Left kidney (tissue), 2 donors: Measurements from ENCODE around the gene ITGBL1. TPM values are rescaled to one million over a fixed set of nuclear protein-coding genes. Genes with fewer than 3 reads are reported as not detected.
"Not testable (repeated sequence)": the region's sequence is repeated elsewhere in the genome, so short reads cannot be mapped to it uniquely, and the experiment has no call there.

Source experiments
- DNase-seq: peaks from one replicate; pipeline ENCODE4 v3.0.0-alpha.2; 2013
- polyA plus RNA-seq: library from polyadenylated mRNA; unstranded; fragments of 120-200 nt; gene quantifications from one replicate; pipeline ENCODE4 v1.2.1, GENCODE V29; 2013; ENCODE audit not compliant: insufficient read length

ITGBL1 gene
- polyA plus RNA-seq, 1 donor = 0.90 TPM

DNA sequence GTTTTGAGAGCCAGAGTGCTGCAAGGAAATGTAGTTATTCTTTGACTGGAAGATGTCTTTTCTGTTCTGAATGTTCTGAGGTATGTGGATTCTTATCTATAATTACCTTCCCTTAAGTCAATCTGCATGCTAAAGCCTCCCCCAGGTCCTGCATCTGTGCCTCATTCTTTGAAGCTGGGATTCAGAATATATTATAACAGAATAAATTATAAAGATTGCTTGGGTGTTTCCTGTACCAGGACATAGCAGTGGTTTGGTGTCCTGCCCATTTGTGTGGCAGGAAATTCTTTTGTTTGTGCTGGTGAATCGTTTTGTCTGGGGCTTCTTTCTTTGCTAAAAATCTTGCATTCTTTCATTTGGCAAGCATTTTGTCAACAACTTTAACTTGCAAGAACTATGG is 60.2 kb downstream of the ITGBL1 start:
- no peak for DNase-seq

DNA sequence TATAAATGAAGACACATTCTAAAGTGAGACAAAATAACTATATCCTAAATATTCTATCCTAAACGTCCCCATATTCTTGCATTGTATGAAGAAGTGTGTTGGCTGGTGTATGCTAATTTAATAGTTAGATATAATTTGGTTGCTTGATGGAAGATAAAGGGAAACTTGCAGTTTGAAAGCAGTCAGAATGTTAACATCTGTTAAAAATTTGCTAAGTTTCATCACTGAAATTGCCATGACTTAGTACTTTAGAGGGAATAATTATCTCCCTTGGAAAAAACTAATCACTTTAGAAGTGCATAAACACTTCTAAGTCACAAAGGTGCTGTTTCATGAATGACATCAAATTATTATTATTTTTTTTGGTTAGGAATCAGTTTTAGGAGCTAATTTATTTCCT is 61.6 kb downstream of the ITGBL1 start:
- no peak for DNase-seq

DNA sequence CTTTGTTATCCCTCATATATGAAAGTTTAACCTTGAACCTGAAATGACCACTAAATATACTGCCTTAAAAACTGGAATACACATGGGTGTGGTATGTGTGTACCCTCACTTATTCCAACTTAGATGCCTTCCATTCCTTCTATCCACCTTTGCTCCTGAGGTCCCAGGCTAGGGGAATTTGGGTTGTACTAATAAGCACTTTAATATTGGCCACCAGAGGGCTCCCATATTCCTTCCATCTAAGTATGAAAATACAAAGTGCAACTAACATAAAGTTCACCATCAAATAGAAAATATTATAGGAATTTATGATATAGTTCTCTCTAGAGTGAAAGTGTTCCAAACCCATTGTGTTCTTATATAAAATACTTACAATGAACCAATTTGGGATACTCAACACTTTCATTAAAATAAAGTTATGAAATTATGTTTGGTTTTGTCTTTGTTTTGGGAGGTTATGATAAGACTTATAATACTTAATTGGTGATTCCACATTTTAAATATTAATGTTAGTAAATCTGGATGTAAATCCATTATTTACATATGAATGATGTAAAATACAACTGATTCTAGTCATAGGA is 62.3 kb downstream of the ITGBL1 start:
- DNase-seq = peak; percentile 60

DNA sequence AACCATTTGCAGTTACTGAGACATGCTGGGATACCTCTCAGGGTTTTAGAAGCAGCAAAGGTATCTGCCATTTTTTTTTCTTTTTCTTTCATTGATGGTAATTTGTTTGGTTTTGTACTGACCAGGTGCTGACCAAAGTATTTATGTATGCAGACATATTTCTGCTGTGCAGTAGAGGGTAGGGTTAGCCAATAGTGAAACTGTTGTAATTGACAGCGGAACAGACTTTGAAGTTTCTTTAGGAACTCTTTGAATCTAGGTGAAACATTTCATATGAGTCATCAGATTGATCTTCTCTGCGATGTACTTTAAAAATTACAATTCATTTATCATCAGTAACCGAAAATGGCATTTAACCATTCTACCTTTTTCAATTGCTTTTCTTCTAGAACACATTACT is 63.0 kb downstream of the ITGBL1 start:
- no peak for DNase-seq

DNA sequence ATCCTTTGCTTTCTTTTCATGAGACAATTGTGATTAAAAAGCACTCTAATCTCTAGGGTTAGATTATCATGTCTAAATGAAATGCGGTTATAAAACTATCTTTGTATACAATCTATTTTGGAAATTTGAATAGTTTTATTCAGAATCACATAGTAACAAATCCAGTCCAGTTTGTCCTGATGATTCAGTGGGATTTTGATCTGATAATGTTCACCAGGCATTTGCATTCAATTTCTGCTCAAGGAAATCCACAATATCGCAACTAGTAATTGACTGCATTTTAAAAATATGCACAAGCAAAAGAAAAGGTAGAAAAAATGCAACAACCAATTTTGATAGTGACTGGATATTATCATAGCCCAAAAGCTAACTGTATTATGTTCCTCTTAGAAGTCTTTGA is 63.8 kb downstream of the ITGBL1 start:
- DNase-seq = no peak

DNA sequence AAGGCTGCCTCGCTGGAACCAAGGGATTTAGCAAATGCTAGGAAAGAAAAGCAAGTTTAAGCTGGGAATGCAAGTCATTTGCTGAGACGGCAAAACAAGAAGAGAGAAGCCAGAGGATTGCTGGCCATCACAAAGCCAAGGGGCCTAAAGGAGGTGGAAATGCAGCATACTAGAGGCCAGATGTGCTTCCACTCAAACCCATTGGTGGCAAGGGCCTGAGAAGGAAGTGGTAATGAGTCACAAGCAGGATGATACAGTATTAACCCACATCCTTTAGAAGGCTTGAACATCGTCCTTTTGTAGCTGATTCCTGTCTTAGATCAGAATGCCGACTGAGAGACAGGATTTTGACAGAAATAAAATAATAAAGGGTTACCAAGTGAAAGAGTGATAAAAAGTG is 68.2 kb downstream of the ITGBL1 start:
- no peak for DNase-seq

DNA sequence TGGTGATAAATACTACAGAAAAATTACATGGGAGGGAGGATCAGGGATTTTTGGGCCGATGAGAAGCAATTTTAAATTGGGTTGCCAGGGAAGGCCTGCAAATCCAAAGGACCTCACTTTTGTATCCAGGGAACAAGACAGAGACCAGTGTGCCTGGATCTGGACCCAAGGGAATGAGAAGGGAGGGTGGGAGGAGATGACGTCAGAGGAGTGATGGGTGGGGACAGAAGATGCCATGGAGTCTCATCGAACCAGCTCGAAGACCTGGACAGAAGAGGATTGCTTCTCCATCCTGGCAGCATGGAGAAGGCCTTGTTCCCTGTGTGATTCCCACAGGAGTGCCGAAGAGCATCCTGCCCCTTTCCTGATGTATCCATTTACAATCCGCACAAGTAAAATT is 68.9 kb downstream of the ITGBL1 start:
- DNase-seq = no peak

DNA sequence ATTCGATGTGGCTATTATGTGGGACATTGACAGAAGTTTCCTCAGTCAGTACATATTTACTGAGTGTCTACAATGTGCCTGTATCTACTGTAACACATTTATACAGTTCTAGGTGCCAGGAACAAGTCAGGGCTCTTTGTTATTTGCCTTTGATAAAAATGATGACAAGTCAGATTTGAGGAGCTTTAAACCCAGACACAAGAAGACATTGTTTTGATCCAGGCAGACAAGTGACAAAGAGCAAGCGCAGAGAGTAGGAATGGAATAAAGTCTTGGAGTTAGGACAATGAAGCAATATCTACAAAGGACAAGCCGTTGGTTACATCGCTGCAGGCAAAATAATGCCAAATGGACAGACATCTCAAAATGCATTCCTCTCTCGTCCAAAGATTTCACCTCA is 70.1 kb downstream of the ITGBL1 start:
- DNase-seq = no peak

DNA sequence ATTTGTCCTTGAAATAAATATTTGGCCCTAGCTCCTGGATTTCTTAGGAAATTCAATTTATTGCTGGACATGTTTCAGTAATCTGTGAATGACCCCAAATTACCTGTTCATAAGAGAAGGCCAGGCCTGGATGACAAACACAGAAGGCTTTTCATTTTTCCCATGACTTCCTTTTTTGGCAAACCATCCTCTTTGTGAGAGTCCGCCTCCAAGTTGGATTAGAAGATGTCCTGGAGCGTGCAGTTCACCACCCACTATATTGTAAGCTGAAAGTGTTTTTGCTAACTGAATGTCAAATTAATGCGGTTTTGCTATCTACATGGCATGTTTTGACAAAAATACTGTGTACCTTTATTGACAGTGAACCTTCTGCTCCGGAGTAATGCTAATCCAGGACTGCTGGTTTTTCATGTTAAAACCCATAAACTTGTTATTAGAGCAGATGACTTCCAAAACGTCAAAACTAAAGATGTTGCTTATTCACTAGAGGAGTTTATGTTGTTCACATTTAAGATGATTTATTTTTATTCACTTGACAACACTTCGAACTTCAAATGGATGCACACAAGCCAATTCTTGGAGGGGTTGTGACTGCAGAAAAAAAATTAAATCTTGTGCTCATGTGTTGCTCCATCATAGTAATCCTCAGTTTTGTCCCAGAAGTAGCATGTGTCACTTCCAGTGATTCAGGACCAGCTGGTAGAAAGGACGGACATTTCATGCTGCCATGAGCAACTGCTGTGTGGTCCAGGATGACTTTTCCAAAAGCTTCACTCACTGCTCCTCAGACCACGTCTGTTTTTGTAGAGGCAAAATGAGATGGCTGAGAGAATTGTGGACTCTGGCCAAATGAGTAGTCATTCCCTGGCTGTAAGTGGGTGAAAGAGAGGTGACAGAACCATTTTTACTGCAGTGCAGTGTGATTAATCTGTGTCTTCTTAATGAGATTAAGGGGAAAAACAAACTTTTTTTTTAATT is 71.0 kb downstream of the ITGBL1 start:
- no peak for DNase-seq

DNA sequence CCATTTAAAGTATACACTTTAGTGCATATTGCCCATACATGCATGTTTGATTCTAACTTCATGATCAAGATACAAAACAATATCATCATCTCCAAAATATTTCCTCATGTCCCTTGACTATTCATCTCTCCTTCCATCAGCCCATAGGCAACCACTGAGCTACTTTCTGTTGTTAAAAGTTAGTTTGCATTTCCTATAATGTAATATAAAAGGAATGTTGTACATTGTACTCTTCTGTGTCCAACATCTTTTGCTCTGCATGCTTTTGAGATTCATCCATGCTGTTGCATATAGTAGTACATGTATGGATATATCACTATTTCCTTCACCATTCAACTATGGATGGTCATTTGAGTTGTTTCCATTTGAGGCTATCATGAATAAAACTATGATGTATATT is 74.7 kb downstream of the ITGBL1 start:
- DNase-seq = no peak

DNA sequence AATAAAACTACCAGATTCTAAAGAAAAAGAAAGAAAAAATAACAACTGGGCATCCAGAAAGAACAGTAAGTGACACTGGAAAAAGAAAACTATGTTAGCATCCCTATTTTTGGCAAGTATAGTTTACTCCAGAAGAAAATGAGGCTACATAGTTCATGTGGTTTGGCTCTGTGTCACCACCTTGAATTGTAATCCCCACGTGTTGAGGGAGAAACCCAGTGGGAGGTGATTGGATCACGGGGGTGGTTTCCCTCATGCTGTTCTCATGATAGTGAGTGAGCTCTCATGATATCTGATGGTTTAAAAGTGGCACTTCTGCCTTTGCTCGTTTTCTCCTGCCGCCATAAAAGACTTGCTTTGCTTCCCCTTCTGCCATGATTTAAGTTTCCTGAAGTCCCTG is 76.9 kb downstream of the ITGBL1 start:
- no peak for DNase-seq

DNA sequence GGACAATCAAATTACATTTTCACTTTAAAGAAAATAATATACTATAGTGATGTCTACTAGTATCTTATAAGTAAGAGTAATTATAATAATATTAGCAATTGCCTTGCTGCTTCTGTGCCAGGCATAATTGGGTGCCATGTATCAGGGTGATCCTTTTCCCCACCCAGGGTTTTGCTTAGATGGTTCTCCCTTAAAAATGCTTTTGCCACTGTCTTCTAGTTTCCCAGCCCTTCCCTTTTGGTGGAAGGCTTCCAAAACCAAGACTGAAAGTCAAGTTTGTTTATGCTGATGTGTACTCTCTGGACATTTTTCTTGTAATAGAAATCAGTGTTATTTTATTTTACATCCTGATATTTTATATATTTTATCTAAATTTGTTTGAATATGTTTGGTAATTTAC is 77.8 kb downstream of the ITGBL1 start:
- no peak for DNase-seq

DNA sequence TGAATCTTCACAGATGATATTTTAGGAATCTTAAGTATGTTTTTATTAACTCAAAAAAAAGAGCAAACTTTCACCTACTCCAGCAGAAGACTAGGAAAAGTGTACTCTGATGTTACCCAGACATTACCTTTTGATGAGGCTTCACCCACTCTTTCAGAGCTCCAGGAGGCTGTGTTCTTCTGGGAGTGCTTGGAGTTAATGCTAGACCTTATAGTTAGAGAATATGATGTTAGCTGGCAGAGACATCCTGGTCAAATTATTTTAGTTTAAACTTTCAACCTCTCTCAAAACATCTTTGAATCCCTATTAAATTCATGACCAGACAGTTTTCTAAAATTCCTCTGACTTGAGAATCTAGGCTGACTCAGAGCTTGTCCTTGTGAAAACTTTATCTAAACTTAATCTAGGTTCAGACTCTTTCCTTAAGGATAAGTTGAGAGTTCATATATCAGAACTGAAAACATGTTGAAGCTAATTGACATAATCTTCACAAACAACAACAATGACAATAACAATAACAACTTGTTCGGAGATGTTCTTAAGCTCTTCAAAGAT is 82.8 kb downstream of the ITGBL1 start:
- DNase-seq = no peak

DNA sequence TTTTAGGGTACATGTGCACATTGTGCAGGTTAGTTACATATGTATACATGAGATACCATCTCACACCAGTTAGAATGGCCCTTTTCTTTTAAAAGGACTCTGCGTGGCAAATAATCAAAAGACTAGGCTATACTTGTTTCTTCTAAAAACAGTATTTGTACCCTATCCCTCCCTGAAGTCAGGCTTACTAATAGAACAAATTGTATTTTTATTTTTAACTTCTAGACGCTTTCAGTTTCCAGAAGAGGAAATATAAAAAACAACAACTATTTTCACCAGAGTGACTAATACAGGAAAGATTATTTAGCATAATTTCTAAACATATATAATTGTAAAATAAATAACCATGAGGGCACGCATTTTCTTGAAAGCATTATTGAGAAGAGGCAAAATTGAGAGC is 83.6 kb downstream of the ITGBL1 start:
- DNase-seq = no peak

DNA sequence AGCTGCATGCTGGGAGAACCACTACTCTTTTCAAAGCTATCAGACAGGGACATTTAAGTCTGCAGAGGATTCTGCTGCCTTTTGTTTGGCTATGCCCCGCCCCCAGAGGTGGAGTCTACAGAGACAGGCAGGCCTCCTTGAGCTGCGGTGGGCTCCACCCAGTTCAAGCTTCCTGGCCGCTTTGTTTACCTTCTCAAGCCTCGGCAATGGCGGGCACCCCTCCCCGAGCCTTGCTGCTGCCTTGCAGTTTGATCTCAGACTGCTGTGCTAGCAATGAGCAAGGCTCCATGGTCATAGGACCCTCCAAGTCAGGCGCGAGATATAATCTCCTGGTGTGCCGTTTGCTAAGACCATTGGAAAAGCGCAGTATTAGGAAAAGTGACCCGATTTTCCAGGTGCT is 92.1 kb downstream of the ITGBL1 start:
- DNase-seq = not testable (repeated sequence)

DNA sequence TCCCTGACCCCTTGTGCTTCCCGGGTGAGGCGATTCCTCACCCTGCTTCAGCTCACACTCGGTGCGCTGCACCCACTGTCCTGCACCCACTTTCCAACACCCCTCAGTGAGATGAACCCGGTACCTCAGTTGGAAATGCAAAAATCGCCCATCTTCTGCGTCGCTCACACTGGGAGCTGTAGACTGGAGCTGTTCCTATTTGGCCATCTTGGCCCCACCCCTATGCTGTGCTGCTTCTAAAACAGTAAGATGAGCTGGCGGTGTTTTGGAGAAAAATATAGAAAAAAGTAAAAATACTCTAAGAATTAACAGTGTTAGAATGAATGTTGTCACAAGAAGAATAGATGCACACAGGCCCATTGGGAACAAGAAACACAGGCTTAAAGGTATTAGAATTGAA is 92.5 kb downstream of the ITGBL1 start:
- no peak for DNase-seq

DNA sequence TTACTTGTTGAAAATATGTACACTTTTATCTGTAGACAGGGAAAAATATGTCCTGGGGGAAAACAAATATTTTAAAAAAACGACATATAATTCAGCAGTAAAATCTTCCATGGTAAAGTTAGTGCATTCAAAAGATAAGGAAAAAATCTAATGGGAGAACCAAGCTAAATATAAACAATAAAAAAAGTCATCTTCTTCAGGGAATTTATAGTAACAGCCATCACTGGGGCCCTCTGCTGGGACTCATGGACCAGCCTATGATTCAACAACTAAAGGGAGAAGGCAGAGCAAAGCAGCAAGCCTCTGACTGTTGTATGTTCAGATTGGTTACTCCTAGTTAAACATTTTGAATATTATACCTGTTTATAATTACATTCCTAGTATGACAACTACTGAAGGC is 93.0 kb downstream of the ITGBL1 start:
- no peak for DNase-seq

DNA sequence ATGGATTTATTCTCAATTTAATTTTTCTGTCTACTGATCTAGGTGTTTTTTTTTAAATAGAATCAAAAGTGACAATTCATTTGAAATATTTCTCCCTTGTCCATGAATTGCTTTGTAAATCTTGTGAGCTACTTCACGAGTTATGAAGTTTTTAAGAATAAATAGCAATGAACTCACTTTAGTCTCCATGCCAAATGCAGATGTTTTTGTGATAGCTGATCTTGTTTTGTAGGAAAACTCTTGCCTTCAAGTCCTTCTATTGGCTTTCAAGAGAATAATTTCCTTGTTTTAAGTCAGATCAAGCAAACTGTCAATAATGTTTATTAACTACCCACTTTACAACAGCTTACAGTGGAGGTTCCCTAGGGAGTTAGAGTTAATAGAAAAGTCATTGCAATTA is 99.8 kb downstream of the ITGBL1 start:
- DNase-seq = no peak

DNA sequence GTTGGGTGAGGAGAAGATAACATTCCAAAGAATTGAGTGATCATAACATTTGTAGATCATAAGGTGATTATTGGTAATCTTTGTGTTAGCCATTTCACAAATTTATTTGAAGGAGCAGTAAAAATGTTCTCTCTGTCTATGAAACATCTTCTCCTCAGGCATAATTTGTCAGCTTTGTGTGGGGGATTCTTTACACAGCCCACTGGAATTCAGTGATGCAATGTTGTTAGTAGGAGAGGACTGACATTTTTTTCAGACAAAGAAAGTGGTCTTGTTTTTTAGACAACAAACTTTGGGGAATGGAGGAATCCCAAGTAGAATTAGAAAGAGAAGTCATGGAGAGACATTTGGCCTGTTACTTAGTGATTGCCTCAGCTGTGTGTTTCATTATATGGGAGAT is 100.3 kb downstream of the ITGBL1 start:
- peak; percentile 11 for DNase-seq

DNA sequence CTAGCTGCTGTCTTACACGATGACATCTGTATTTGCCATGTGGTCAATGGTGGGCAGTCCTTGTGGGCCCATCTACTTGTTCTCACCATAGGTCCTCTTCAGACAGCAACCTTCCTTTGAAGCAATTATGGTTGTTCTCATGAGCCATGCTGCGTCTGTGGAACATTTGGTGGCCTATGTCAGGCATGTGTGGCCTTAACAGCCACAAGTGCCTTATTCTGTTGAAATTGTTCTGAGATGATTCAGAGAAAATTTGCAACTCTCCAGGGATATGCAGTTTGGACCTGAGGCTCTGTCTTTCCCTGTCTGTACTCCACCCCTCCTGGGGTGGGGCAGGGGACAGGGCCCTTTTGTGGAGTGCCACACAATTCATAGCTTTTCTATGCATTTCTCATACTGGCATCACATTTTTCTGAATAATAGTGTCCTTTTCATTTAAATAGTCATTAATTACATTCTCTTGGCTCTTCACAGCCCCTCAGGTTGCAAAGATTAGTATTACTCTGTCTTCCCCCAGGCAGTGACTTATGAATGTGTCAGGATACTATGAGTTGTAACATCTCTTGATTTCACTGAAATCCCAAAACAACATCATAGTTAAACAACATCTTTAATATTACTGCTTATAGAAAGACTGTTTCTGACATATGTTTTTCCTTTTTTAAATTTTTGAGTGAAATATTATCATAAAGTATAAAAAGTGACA is 102.1 kb downstream of the ITGBL1 start:
- DNase-seq = no peak

DNA sequence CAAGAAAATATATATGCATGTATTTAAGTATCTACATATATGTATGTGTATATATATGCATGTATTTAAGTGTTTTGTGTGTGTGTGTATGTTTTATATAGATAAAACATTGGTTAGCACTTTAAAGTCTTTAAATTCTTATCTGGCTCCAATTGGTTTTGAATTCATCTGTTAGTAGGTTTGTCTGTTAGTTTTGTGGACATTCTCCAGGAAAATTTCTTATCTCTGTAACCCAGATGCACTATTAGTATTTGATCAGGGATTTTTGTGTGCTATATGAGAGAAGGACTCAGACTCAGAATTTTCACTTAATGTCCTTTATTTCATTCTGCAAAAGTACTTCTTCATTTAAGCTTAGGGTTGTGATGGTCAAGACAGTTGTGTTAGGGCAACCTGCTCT is 103.1 kb downstream of the ITGBL1 start:
- no peak for DNase-seq

DNA sequence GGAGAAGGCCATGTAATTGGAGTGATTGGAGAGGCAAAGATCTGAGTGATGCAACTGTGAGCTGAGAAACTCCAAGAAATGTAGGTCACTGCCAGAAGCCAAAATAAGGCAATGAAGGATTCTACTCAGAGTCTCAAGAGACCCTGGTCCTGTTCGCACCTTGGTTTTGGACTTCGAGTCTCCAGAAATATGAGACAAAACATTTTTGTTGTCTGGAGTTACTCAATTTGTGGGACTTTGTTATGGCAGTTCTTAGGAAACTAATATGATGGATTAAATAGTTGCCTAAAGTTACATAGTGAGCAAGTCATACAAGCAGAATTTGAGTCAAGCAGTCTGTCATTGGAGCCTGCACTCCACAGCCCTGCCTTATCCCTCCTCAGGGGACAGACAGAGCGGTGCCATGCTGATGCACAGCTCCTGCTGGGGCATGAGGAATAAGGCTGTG is 104.2 kb downstream of the ITGBL1 start:
- DNase-seq = no peak

DNA sequence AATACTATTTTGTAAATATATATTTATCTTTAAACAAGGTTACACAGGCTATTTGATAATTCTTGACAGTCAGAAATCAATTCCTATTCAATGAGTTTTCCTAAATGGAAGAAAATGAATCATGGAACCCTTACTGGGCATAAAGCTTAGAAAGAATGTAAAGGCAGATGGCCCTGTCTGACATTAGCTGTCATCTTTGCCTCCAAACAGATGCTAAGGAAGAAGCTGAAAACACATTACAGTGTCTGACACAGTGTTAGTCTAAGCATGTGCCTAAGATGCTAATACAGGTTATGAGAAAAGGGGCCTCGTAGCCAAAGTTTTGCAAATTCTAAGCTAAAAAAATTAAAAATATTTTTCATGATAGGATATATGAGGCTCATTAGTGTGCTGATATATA is 112.8 kb downstream of the ITGBL1 start:
- no peak for DNase-seq
